Erythroblast (primary cell): Measurements from ENCODE around the gene ATP9A.

ENCODE experiments used
- DNase-seq, 2 experiments: peaks; one replicate each; lab custom pipeline; 2025; lab: John Stamatoyannopoulos, UW
- GATA1 ChIP-seq: IDR thresholded peaks from 2 replicates; pipeline ENCODE4 v1.6.1; 2011; ENCODE audit warnings: low read depth, mild to moderate bottlenecking, control low read depth, low read length, moderate library complexity
- POLR2A ChIP-seq: IDR thresholded peaks from 2 replicates; pipeline ENCODE4 v1.6.1; 2011; ENCODE audit warnings: mild to moderate bottlenecking, low read length

The ATP9A gene

GRCh38 chr20:51563486-51564332, 204.5 kb downstream of the ATP9A start:
- TF ChIP-seq POLR2A (no peak), GATA1 (no peak)
- DNase-seq, result peak; percentile 82

GRCh38 chr20:51563174-51563485, 205.1 kb downstream of the ATP9A start:
- DNase-seq, result no peak
- TF ChIP-seq GATA1 (no peak), POLR2A (no peak)

DNA sequence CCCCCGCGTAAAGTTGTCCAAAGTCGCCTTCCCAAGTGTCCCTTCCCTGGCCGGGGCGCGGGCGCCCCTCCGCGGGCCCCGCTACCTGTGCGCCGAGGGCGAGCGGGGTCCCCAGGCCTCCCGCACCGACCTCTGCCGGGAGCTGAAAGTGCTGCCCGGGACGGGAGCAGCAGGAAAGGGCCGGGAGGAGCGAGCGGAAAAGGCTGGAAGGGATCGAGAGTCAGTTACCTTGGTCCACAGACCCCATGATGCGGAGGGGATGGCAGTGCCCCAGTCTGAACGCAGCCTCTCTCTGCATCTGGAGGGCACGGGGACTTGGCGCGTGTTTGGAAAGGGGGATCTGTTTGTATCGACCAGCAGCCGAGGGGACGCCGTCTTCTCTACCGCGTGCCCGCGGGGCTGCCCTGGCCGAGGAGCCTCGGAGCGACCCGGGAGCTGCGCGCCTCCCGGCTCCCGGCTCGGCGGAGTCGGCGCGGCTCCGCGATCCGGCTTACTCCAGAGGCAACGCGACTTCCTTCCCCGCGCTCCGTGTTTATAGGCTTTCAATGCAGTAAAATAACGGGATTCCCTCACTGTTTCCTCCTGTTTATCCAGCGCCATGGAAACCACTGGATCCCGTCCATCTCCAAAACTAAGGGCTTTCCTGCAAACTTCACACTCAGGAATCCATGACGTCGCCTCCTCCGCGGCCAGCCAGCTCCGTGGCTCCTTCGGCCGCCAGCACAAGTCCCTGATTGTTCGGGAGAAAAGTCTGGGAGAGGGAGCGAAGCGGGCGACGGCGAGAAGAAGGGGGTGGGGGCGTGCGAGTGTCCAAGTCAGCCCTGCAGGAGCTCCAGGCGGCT, 205.6 kb downstream of the ATP9A start:
- DNase-seq, result peak; percentile 21 to 35
- no peak for TF ChIP-seq GATA1
- TF ChIP-seq POLR2A, result no peak

GRCh38 chr20:51562027-51562331, 206.2 kb downstream of the ATP9A start:
- TF ChIP-seq POLR2A (no peak), GATA1 (no peak)
- no peak for DNase-seq

DNA sequence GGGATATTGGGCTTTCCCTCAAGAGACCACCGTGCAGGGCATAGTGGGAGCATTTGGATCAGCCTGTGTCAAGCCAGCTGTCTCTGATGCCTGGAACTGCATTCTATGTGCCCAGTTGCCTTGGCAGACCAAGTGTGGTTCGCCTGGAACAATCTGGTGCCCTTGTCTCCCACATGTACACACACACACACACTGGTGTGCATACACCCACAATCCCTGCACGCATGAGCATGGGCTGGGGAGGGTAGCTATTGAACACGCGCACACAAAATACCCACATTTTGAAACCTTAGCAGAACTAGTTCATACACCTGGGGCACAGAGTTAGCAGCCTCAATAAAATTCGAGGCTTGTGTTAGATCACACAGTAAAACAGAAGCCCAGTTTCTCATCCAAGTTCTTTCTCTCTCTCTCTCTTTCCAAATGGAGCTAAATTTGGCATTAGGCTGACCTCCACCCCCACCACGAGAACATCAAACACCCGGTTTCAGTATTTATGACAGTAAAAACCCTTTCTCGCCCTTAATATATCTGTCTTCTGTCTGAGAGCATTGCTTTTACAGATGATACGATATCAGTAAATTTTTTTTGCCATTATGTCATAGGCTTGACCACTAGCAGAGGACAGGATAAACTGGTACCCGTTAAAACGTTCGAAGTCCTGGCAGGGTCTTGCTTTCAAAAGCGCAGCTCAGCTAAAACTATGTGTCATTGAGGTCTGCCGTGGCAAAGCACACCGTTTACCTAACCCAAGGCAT, 207.5 kb downstream of the ATP9A start:
- DNase-seq, result no peak
- TF ChIP-seq POLR2A (no peak), GATA1 (no peak)

DNA sequence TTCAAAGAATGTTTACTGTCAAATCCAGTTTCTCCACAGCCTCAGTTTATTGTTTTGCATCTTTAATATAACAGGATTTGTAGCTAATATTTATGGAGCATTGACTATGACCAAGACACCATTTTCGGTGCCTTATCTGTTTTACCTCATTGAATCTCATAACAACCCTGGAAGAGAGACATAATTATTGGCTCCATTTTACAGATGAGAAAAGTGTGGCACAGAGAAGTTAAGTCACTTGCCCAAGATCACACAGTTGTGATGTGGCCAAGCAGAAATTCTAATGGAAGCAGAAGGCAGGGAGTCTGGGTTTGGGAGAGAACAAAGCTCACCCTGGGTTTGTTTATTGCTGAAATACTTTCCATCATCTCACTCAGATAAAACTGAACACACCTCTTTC, 208.1 kb downstream of the ATP9A start:
- TF ChIP-seq POLR2A (no peak), GATA1 (no peak)

GRCh38 chr20:51554538-51555165, 213.5 kb downstream of the ATP9A start:
- DNase-seq, result no peak
- TF ChIP-seq POLR2A, result no peak
- TF ChIP-seq GATA1, result no peak

More for the DNA sequence above, 208.1 kb downstream of the ATP9A start:
- DNase-seq, result no peak

DNA sequence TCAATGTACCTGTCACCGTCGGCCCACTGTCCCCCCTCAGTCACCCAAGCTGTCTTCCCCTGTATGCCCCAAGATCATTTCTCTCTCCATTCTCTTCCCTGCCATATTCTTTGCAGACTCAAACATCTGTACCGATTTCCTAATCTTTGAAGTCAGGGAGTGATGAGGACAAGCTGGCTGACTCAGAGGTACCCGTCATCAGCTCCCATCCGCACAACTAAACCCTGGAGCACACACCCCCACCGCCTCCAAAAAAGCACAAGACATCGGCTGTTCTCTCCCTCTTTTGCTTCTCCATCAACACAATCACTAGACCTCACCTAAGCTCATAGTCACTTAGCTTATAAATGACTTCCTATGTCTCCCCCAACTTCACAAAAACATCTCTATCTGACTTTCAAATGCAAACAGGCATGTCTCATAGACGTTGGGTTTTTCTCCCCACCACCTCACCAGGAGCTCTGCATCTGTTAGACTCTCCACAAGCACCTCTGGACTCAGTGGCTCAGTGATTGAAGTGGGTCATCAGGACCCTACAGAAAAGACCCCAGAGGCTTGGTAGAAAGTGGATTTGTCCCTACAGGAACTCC, 214.2 kb downstream of the ATP9A start:
- TF ChIP-seq GATA1 (no peak), POLR2A (no peak)
- DNase-seq, result no peak

DNA sequence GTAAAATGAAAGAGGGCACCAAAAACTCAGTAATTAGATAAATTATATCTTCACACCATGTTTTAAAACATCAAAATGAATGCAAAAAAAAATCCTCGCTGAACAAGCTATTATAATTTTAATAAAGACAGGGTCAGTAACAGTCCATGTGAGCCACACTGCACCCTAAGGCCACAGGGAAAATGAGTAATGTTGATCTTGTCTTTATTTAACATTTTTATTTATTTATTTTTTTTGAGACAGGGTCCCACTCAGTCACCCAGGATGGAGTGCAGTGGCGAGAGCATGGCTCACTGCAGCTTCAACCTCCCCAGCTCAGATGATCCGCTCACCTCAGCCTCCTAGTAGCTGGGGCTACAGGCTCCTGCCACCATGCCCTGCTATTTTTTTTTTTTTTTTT, 217.0 kb downstream of the ATP9A start:
- no peak for DNase-seq
- TF ChIP-seq POLR2A (no peak), GATA1 (no peak)

- TF ChIP-seq GATA1 (no peak), POLR2A (no peak)
These were observed 218.7 kb downstream of the ATP9A start for GRCh38 chr20:51549474-51549873.

DNA sequence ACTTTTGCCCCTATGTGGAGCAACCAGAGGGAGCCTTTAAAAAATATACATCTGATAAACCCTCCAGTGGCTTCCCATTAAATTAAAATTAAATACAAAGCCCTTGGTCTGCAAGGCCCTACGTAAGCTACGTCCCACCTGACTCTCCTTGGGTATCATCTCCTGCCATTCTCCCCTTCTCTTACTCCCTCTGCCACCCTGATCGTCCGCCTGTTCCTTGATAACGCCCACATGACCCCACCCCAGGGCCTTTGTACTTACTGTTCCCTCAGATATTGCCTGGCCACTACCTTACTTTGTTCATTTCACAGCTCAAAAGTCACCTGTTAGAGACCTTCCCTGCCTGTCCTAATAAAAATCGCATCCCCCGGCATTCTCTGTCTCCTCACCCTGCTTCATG, 220.2 kb downstream of the ATP9A start:
- peak in 1 of 2 experiments; percentile 17 for DNase-seq

More at GRCh38 chr20:51549474-51549873, 218.7 kb downstream of the ATP9A start:
- DNase-seq, result no peak

More for the DNA sequence above, 220.2 kb downstream of the ATP9A start:
- TF ChIP-seq GATA1 (no peak), POLR2A (no peak)
